ENCODE data around the gene KIAA0930.

Gene KIAA0930

GRCh38 chr22:45230026-45230721 lies 10.5 kb downstream of the KIAA0930 start:
- DNase-seq (ENCODE audit: extremely low spot score): no peak
- no peak for TF ChIP-seq CTCF (IDR thresholded peaks at IDR 0.05; ENCODE audit: control extremely low read depth, extremely low read depth, low read depth, missing control alignments)
- POLR2A ChIA-PET: interaction anchor here (0.6 kb wide), 1 partner anchor 1832 kb away, joined by 4 read pairs; no protein-coding TSS in a partner anchor
- CTCF ChIA-PET: no interaction called here

GRCh38 chr22:45229181-45229580 lies 11.5 kb downstream of the KIAA0930 start:
- DNase-seq (ENCODE audit: extremely low spot score): no peak
- ChIA-PET CTCF (no interaction called here), POLR2A (no interaction called here)
- no peak for TF ChIP-seq CTCF (IDR thresholded peaks at IDR 0.05; ENCODE audit: control extremely low read depth, extremely low read depth, low read depth, missing control alignments)

GRCh38 chr22:45228401-45228754 lies 12.3 kb downstream of the KIAA0930 start:
- ChIA-PET CTCF (interaction anchor here (0.9 to 1.0 kb wide), 2 partner anchors 10 to 36 kb away, joined by 3 read pairs; no protein-coding TSS in a partner anchor), POLR2A (no interaction called here)
- TF ChIP-seq CTCF (IDR thresholded peaks at IDR 0.05; ENCODE audit: control extremely low read depth, extremely low read depth, low read depth, missing control alignments): no peak
- no peak for DNase-seq (ENCODE audit: extremely low spot score)

- CTCF ChIA-PET: interaction anchor here (0.9 to 1.0 kb wide), 2 partner anchors 10 to 37 kb away, joined by 3 read pairs; no protein-coding TSS in a partner anchor
- TF ChIP-seq CTCF (IDR thresholded peaks at IDR 0.05; ENCODE audit: control extremely low read depth, extremely low read depth, low read depth, missing control alignments): no peak
- no peak for DNase-seq (ENCODE audit: extremely low spot score)
- POLR2A ChIA-PET: no interaction called here
These were observed 12.9 kb downstream of the KIAA0930 start for GRCh38 chr22:45227645-45228400.

GRCh38 chr22:45226503-45227186 lies 14.0 kb downstream of the KIAA0930 start:
- POLR2A ChIA-PET: no interaction called here
- no peak for DNase-seq (ENCODE audit: extremely low spot score)

More at GRCh38 chr22:45226503-45227186, 14.0 kb downstream of the KIAA0930 start:
- CTCF ChIA-PET: no interaction called here
- TF ChIP-seq CTCF (IDR thresholded peaks at IDR 0.05; ENCODE audit: control extremely low read depth, extremely low read depth, low read depth, missing control alignments): no peak
